ENCODE measurements around the gene CCNI. TPM values are rescaled to one million over a fixed set of nuclear protein-coding genes. Genes with fewer than 3 reads are reported as not detected.
"Not testable (repeated sequence)": the region's sequence is repeated elsewhere in the genome, so short reads cannot be mapped to it uniquely, and the experiment has no call there.

Gene CCNI
- total RNA-seq, 1 experiment from 2014 or later: 155 TPM

- POLR2A ChIA-PET (ENCODE audit: unreplicated experiment): interaction anchor here (0.5 kb wide), 1 partner anchor 54 kb away, joined by 5 read pairs; no protein-coding TSS in a partner anchor
- Histone ChIP-seq H3K4me1 (replicated peaks; ENCODE audit: insufficient read depth) (no peaks in the 10 kb centered on the region), H3K9me2 (ENCODE audit: insufficient read depth) (no peaks in the 10 kb centered on the region), H3K79me2 (ENCODE audit: low read depth) (no peaks in the 10 kb centered on the region), H3K4me2 (no peak overlapping the region), H4K20me1 (ENCODE audit: insufficient read depth) (no peaks in the 10 kb centered on the region), H3K27ac (no peak overlapping the region), H2AFZ (no peak overlapping the region), H3K4me3 (no peak overlapping the region), H3K9me3 (ENCODE audit: insufficient read depth, low read depth) (no peaks in the 10 kb centered on the region), H3F3A (ENCODE audit: insufficient read depth, low read depth) (no peaks in the 10 kb centered on the region), H3K36me3 (ENCODE audit: low read depth) (no peaks in the 10 kb centered on the region), H3K27me3 (ENCODE audit: insufficient read depth, low read depth) (no peaks in the 10 kb centered on the region)
- no TSS peak for BruUV-seq (replicated peaks)
- no peak for DNase-seq
- TF ChIP-seq CTCF (conservative IDR thresholded peaks at IDR 0.05) (no peak), EZH2 (IDR thresholded peaks at IDR 0.05; ENCODE audit: low read depth) (no peak)
- intact Hi-C loops (cut with micrococcal nuclease; ENCODE audit: unreplicated experiment): no loop called here
- CTCF ChIA-PET: no interaction called here
Measured at GRCh38 chr4:77036206-77036605, 39.6 kb downstream of the CCNI start.

GRCh38 chr4:77035153-77035552, 40.6 kb downstream of the CCNI start:
- Histone ChIP-seq H3K79me2 (ENCODE audit: low read depth) (no peaks in the 10 kb centered on the region), H3K9me2 (ENCODE audit: insufficient read depth) (no peaks in the 10 kb centered on the region), H2AFZ (no peak overlapping the region), H3K9me3 (ENCODE audit: insufficient read depth, low read depth) (no peaks in the 10 kb centered on the region), H3K27ac (no peak overlapping the region), H3K36me3 (ENCODE audit: low read depth) (no peaks in the 10 kb centered on the region), H3K4me2 (no peak overlapping the region), H3F3A (ENCODE audit: insufficient read depth, low read depth) (no peaks in the 10 kb centered on the region), H4K20me1 (ENCODE audit: insufficient read depth) (no peaks in the 10 kb centered on the region), H3K27me3 (ENCODE audit: insufficient read depth, low read depth) (no peaks in the 10 kb centered on the region), H3K4me3 (no peak overlapping the region), H3K4me1 (replicated peaks; ENCODE audit: insufficient read depth) (no peaks in the 10 kb centered on the region)
- intact Hi-C loops (cut with micrococcal nuclease; ENCODE audit: unreplicated experiment): no loop called here
- no peak for DNase-seq
- no peak for TF ChIP-seq CTCF (conservative IDR thresholded peaks at IDR 0.05)
- no peak for TF ChIP-seq EZH2 (IDR thresholded peaks at IDR 0.05; ENCODE audit: low read depth)
- ChIA-PET POLR2A (ENCODE audit: unreplicated experiment) (no interaction called here), CTCF (no interaction called here)
- BruUV-seq (replicated peaks): no TSS peak

- H3K27me3 ChIP-seq (ENCODE audit: insufficient read depth, low read depth): no peaks in the 10 kb centered on the region
- H2AFZ ChIP-seq: no peak overlapping the region
- no peak for DNase-seq
- H3K9me2 ChIP-seq (ENCODE audit: insufficient read depth): no peaks in the 10 kb centered on the region
- no peaks in the 10 kb centered on the region for H4K20me1 ChIP-seq (ENCODE audit: insufficient read depth)
- no peak overlapping the region for H3K4me3 ChIP-seq
- intact Hi-C loops (cut with micrococcal nuclease; ENCODE audit: unreplicated experiment): no loop called here
- H3K9me3 ChIP-seq (ENCODE audit: insufficient read depth, low read depth): no peaks in the 10 kb centered on the region
- H3K79me2 ChIP-seq (ENCODE audit: low read depth): no peaks in the 10 kb centered on the region
- no peaks in the 10 kb centered on the region for H3K4me1 ChIP-seq (replicated peaks; ENCODE audit: insufficient read depth)
- no peaks in the 10 kb centered on the region for H3F3A ChIP-seq (ENCODE audit: insufficient read depth, low read depth)
- no TSS peak for BruUV-seq (replicated peaks)
- no peaks in the 10 kb centered on the region for H3K36me3 ChIP-seq (ENCODE audit: low read depth)
- H3K4me2 ChIP-seq: no peak overlapping the region
- ChIA-PET POLR2A (ENCODE audit: unreplicated experiment) (no interaction called here), CTCF (no interaction called here)
- no peak overlapping the region for H3K27ac ChIP-seq
- TF ChIP-seq EZH2 (IDR thresholded peaks at IDR 0.05; ENCODE audit: low read depth): no peak
- no peak for TF ChIP-seq CTCF (conservative IDR thresholded peaks at IDR 0.05)
Measured at GRCh38 chr4:77031544-77031943, 44.2 kb downstream of the CCNI start.

- H3K4me2 ChIP-seq; H3F3A ChIP-seq (ENCODE audit: insufficient read depth, low read depth); DNase-seq; intact Hi-C loops (cut with micrococcal nuclease; ENCODE audit: unreplicated experiment); H3K4me3 ChIP-seq; CTCF ChIA-PET; POLR2A ChIA-PET (ENCODE audit: unreplicated experiment); H2AFZ ChIP-seq; H3K27me3 ChIP-seq (ENCODE audit: insufficient read depth, low read depth); H3K27ac ChIP-seq; H3K9me3 ChIP-seq (ENCODE audit: insufficient read depth, low read depth); H3K79me2 ChIP-seq (ENCODE audit: low read depth); H3K4me1 ChIP-seq (replicated peaks; ENCODE audit: insufficient read depth); BruUV-seq (replicated peaks); H3K36me3 ChIP-seq (ENCODE audit: low read depth); H4K20me1 ChIP-seq (ENCODE audit: insufficient read depth); H3K9me2 ChIP-seq (ENCODE audit: insufficient read depth): not testable (repeated sequence)
Measured at GRCh38 chr4:77029757-77030156, 46.0 kb downstream of the CCNI start.
